Hematopoietic multipotent progenitor cell treated with erythropoietin and hydrocortisone succinate and interleukin-3 and kit ligand, for 17 days (in vitro differentiated cells): Measurements from ENCODE around the gene KIF21A.
"Not testable (repeated sequence)": the region's sequence is repeated elsewhere in the genome, so short reads cannot be mapped to it uniquely, and the experiment has no call there.

Experiments
- DNase-seq: peaks from one replicate; pipeline ENCODE4 v3.0.0-alpha.2; 2015; ENCODE audit warnings: low spot score

The KIF21A gene

DNA sequence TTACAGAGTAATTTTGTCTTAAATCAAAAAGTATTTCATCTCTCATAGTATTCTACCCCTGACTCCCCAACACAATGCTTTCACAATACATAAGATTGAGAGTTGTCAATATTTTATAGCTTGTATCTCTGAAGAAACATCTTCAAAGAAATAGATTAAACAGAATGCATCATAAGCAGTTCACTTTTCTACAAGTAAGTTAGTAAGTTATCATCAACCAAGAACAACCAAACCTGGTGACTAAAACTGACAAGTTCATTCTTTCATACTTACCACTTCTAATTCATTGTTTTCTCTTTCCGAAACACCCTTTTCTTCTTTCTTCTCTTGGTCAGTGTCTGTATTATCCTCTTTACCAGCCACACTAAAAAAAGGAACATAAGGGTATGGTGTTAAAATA is 101.2 kb downstream of the KIF21A start:
- no peak for DNase-seq

DNA sequence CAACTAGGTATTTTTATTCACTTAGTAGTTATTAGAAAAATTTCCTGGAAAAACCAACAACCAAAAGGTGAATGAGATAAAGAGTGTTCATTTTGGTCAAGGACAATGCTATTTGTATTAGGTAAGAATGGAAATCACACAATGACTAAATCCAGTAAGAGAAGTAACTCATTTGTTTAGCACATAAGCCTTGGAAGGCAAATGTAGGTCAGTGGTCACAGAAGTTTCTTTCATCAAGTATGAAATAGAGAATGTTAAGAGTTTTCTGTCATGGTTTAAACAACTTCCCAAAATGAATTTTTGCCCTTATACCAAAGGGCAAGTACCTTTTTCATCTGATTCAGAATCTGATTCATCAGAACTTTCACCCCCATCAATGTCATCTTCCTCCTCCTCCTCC is 101.7 kb downstream of the KIF21A start:
- no peak for DNase-seq

DNA sequence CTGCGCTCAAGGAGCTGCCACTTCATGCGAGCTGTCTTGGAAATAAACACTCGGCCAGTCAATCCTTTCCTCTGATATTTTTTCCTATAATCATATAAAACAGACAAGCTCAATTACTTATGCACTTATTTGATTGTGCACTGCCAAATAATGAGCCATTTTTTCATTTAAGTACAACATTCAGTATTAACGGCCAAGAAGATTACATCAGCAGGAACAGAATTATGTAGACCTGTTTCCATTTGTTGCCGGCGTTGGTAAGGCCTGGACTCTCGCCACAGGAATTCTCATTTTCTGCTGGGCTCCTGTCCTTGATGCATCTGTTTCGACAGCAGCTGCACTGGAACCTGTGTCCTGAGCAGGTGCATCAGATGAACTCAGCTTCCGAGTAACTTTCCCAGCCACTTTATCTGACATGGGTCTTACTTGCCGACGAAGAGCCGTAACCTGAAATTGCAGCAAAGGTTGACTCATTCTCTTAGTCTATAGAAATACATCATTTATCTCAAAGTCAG is 110.2 kb downstream of the KIF21A start:
- DNase-seq = no peak

DNA sequence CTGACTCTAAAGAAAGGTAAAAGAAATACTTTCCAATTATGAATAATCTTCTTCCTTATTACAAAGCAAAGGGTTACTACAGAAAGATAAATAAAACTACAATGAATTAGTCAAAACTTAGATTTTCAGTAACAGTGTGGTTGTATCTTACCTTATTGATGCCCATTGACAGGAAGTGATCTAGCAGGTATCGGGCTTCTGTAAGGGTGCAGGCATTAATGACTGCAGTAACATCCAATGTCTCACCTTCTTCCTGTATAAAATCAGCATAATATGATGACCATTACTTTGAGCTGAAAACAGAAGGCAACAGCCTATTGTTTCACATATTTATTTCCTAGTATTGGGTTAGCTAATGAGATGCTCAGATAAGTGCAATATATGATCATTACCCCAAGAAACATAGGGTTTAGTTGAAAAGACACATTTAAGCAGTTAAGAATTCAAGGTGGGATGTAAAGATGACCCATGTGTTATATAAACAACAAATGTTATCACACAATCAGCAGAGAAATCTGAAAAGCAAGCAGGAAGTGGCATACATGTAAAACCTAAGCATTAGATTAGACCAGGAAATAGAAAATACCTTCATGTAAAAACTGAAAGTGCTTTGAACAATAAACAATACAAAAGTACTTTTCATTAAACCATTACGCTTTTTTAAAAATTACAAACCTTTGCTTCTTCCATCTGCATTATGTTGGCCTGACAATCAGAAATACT is 111.2 kb downstream of the KIF21A start:
- DNase-seq = no peak

DNA sequence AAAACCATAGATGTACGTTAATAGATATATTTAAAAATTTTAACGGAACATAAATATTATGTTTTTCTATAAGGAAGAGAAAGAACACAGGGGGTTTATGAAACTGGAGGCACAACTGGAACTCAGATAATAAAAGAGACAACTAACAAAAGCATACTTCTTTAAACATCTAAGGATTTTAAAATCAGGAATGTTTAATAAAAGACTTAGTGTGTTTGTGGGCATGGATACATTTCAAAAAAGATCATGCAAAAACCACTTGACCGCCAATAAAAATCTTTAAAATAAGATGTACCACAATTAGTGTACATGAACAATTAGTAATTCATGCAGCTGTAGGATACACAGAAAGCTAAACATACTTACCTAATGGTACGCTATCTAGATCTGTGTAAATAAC is 113.0 kb downstream of the KIF21A start:
- DNase-seq = no peak

DNA sequence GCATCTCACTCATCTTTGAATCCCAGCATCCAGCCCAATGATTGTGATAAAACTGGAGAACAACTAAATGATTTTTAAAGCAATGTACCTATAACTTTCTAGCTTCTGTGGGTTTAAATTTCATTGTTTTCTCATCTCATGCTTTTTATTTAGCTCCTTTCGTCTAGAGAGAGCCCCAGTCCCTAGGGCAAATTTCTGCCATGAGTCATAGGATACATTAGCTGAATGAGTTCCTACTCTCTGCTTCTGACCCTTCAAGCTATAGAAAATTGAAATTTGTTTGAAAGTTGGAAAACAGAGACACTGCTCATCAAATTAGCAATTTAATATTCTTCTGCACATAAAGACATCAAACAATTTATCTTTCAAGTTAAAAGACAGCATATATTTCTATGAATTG is 113.9 kb downstream of the KIF21A start:
- no peak for DNase-seq

DNA sequence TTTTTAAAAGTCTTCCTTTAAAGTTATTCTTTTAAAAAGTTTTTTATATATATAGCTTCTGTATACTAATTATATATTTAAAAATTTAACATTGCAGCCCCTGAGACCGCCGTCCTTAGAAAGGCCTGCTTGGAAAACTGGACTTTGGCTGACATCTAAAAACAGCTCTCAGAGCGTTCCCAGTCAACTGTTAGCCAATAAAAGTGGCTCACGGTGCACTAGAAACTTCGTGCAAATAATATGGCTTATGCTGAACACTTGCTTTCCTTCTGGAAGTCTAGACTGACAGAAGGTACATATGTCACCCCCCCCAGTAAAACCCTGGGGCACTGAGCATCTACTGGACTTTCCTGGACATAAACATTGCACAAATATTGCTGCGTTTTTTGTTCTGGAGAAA is 115.0 kb downstream of the KIF21A start:
- DNase-seq = no peak

DNA sequence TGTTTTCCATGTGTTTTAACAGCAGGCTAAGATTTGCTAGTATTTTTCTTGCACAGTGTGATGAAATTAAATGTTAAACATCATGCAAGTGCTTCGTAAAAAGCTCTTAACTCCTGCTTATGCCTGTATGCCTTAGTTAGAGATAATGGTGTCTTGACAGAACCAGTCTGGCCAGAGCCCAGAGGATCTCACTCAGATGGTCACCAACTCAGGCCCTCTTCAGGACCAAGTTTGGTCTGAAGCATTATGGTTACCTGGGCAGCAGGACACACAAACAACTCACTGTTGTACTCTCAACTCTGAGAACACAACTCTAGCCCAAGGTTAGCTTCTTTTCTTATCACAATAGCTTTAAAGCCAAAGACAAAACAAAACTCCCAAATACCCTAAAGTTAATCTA is 115.4 kb downstream of the KIF21A start:
- DNase-seq = no peak

DNA sequence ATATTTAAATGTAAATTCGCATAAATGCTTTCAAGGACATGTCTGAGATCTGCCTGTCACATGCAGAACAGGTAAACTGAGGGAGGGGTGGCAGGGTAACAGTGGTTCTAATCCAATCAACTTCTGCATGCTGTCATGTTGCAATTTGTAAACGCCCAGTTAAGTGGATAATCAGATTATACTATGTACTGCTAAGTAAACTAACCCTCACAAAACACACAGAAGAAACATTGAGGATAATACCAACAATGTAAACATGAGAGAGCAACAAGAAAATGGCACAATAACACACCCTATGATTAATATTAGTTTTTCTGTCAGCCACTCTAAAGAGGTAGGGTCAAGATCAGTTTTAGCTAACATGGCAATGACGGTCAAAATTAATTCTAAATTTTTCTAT is 123.7 kb downstream of the KIF21A start:
- no peak for DNase-seq

DNA sequence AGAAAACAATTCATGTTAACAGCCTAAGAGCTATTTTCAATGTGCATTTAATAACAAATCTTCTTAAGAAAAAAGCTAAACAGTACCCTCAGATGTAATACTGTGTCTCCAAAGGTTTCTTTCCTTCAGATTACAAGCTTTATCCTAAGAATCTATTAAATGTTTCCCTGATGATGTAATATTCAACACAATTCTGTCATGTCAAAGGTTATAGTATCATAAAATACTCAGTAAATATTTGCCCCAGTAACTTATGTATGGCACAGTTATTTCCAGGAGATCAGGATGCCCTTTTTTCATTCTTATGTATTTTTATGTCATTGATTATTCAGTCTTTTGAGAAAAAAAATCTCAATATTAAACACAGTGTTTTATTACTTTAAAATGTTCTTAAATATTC is 128.4 kb downstream of the KIF21A start:
- no peak for DNase-seq

DNA sequence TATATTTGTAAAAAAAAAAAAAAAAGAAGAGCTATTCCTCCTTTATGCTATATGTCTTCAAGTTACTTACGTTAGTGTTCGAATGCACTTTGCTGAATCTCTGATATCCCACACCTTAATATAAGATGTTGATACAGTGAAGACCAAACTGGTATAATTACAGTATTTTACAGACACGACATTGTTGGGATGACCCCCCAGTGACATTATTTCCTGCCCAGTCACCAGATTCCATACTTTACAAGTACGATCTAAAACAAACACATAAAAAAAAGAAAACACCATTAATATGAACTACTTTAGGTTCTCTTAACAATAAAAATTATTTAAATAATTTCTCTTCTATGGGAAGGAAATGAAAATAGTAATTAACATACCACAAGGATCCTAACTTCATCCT is 133.4 kb downstream of the KIF21A start:
- no peak for DNase-seq

DNA sequence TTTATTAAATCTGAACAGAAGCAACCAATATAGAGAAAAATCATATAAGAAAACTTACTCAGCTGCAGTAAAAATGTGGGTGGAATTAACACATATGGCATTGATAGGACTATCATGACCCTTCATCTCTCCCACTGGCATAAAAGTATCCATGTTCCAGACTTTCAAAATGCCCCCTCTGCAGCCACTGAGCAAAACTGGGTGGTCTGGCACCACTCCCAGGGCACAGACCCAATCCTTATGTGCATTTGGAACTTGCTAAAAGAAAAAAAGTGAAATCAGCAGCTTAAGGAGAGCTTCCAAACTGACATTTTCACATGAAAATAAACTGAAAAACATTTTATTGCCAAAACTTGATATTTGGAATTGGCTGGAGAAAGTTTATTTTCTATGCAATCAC is 141.5 kb downstream of the KIF21A start:
- DNase-seq = no peak

DNA sequence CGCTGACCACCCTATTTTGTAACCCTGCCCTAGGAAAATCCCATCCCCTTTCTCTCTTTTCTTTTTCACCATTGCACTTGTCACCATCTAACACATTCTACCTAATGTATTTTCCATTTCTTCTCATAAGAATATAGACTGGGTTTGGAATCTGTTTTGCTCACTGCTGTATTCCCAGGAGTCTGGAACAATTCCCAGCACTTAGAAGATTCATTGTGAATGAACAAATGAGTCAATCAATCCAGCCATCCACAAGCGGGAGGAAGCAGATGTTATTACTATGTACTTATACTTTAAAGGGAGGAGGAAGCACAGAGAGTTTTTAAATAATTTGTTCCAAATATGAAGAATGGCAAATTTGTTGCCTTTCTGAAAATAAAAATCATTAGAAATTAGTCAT is 142.1 kb downstream of the KIF21A start:
- DNase-seq = no peak

DNA sequence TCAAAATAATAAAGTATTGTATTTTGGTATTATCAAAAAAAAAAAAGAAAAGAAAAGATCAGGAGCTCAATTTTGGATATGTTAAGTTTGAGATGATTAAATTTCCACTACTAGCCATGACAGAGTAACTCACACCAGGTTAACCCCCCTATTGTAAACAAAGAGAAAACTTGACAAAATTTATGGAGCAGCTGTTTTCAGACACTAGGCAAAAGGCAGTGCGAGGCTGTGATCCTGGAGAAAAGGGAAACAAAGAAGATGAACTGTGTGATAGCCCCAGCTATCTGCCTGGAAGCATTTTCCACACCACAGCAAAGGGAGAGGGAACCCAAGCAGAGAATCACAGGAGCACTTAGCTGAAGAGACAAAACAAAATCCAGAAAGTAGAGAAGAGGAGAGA is 145.0 kb downstream of the KIF21A start:
- DNase-seq = no peak

DNA sequence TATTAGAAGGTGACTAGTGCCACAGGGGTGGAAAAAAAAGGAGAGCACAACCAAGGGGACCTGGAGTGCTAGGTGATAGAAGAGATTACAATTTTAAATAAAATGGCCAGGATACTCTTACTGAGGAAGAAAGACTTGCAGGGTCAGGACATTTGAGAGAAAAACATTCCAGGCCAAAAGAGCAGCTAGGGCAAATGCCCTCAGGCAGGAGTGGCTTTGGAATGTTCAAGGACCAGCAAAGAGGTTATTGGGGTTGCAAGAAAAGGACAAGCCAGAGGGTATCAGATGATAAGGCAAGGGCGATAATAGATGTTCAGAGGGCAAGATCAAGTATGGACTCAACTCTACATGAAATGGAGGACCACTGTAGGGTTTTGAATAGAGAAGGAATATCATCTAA is 146.4 kb downstream of the KIF21A start:
- no peak for DNase-seq

DNA sequence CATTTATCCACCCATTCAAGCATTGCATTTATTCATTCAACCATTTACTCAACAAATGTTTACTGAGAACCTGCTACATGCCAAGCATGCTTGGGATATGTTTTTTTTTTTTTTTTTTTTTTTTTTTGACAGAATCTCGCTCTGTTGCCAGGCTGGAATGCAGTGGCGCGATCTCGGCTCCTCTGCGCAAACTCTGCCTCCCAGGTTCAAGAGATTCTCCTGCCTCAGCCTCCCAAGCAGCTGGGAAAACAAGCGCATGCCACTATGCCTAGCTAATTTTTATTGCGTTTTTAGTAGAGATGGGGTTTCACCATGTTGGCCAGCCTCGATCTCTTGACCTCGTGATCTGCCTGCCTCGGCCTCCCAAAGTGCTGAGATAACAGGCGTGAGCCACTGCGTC is 147.3 kb downstream of the KIF21A start:
- not testable (repeated sequence) for DNase-seq

DNA sequence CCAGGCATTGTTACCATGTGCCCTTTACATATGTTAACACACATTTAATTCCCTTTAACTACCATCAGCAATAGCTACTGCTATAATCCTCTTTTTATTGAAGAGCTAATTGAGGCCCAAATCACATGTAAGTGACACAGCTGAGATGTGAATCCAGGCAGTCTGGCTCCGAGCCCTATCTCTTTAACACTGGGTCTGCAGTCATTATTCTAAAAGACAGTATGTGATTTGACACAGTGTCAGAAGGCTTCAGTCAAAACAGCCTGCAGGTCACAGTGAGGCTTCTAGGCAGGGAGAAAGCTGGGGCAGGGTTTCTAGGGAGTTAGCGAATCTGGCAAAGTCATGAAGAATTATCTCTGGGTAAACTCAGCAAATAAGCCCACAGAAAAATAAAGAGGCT is 148.2 kb downstream of the KIF21A start:
- no peak for DNase-seq

DNA sequence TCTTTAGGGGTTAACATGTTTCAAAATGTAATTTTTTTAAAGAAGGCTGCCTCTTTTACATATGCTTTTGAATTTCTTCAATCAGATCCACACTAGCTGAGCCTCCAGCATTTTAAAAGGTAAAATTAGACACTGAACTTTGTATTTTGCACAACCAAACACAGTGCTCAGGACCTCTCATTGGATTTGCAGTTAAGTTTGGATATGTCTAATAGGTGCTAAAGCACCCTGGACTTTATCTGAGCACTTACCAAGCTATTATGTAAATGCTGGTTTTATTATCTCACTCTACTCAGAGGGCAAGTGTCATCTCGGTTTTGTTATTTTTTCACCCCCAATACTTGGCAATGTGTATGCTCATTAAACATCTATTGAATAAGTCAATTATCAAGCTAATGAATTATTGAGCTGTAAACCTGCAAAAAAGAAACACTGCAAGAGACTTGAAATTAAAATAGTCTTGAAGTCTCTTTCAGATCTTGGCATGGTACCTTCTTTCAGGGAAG is 150.7 kb downstream of the KIF21A start:
- DNase-seq = no peak

DNA sequence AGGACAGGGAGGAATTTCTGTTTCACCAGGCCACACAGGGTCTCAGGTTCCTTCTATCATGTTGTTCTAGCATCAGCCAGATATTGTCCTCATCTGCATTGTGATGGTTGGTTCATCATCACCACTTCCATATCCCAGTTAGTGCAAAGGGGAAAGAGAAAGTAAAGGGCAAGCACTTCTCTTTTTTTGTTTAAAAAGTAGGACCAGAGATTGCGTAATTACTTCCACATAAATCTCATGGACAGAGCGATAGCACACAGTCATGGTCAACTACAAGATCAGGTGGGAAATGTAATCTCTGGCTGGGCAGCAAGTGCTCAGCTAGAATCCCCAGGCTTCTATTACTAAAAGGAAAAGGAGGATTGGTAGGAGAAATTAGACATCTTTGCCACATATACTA is 155.1 kb downstream of the KIF21A start:
- no peak for DNase-seq

DNA sequence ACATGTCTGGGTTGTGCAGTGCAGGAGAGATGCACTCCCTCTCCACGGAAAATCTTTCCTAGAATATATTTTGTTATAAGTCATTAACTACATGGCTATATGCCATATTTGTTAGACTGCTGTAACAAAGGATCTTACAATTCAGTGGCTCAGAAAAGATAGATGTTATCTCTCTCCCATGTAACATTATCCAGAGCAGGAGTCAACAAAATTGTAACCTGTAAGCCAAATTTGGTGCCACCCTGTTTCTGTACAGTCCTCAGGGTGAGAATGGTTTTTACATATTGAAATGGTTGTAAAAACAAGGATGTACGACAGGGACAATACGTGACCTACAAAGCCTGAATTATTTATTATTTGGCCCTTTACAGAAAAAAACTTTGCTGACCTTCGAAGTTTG is 155.5 kb downstream of the KIF21A start:
- no peak for DNase-seq

DNA sequence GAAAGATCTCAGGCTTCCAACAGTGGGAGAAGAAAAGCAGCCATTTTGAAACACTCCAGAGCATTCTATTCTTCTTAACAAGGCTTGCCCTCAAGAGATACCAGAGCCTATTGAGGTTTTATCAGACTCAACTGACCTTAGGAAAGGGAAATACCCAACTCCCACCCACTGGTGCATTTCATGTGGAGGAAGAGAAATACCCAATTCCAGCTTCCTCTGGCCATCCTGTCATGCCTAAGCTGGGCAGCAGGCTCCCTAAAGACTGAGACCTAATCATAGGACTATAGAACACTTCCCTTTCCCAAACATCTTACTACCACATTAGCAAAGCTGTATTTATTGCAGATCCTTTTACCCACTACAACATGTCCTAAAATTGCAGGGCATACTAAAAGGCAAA is 164.5 kb downstream of the KIF21A start:
- DNase-seq = no peak

DNA sequence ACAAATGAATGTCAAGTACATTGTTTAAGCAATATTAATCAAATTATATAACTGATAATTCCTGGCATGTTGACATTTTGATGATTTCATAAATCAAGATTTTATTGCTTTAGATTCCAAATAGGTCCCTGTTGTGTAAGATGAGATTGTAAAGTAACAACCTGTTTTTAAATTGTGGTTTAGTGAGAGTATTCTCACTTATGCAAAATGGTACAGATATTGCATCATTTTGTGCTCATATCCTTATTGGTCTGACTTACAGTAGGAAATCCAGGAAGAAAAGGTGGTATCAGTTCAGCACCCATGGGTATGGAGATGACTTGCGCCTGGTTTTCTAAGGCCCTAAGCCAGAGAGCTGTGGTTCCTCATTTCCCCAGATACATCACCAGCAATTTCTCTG is 165.5 kb downstream of the KIF21A start:
- no peak for DNase-seq

DNA sequence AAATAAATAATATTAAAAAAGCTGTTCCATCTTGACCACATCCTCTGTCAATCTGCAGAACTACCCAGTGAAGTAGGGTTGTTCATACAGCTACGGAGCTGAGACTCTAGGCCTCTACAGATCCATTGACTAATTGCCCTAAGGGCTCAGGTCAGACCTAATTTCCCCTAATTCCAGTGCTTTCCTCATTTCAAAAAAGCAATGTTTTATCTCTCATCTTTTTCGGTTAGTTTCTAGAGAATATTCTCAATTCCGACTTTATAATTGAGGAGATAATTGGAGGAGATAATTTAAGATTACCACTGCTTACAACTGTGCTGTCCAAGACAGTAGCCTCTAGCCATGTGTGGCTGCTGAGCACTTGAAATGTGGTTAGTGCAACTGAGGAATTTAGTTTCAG is 167.1 kb downstream of the KIF21A start:
- DNase-seq = no peak
